Measurements from ENCODE around the gene ACAD10.
A peak's percentile ranks its signal among the peaks of the same experiment; 100 is the strongest.

ACAD10 gene

DNA sequence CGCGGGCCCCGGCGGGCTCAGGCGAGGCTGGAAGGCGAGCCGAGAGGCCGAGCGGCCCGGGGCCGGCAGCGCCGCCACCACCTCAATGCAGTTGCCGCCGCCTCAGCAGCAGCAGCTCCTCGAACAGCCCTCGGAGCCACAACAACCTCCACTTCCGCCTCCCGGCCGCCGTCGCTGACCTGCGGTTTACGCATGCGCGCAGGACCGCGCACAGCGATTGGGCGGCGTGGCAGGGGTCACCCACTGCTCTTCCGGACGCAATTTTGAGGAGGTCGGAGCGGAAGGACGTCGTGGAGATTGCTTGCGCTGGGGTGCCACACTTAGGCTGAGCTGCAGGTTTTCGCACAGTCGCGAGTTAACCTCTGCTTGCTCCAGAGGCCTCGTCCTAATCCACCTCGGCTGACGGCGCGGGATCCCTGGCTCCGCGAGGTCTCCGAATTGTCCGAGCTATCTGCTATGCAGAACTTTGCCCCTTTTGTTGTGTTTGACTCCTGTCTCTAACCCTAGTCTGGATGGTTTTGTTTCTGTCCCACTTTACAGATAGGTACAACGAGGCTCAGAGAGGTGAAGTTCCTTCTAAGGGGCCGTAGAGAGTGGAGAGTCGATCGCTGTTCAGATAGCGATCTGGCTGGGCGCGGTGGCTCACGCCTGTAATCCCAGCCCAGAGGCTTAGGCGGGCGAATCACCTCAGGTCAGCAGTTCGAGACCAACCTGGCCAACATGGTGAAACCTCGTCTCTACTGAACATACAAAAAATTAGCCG is at the start of gene ACAD10, which contains the start of gene BRAP:
Gene ACAD10, plus strand, starts transcription at position 243 of the 763 bp plus-strand sequence. CDS start 6,657 bp downstream, outside the sequence.
Gene BRAP, minus strand, starts transcription at position 146 of the 763 bp plus-strand sequence. CDS start 164 bp downstream, outside the sequence.
- H3K4me3 ChIP-seq (ENCODE audit: low read length), result peak within 1 kb of the TSS; percentile 93
- H3K9me3 ChIP-seq (replicated peaks; ENCODE audit: insufficient read depth, low read length), result no peaks in the 10 kb centered on the region
- no peaks in the 10 kb centered on the region for H4K20me1 ChIP-seq (ENCODE audit: insufficient read depth, low read length)
- peak; percentile 88 for DNase-seq
- H2AFZ ChIP-seq (ENCODE audit: low read length), result peak within 1 kb of the TSS; percentile 79
- H3K9me2 ChIP-seq (replicated peaks; ENCODE audit: insufficient read depth, low read length), result no peaks in the 10 kb centered on the region
- peak within 1 kb of the TSS; percentile 67; the same call in 1 of the 2 replicates for H3K27ac ChIP-seq (ENCODE audit: low read length)
- H3K79me2 ChIP-seq (ENCODE audit: low read length), result peaks cover 34% of the 10 kb centered on the region
- H3K27me3 ChIP-seq (replicated peaks; ENCODE audit: insufficient read depth, low read length), result no peaks in the 10 kb centered on the region
- peak within 1 kb of the TSS; percentile 78 for H3K4me2 ChIP-seq (ENCODE audit: low read depth, low read length)
- H3K9ac ChIP-seq (ENCODE audit: low read length), result peak within 1 kb of the TSS; percentile 86
- TF ChIP-seq EZH2phosphoT487 (IDR thresholded peaks at IDR 0.05; ENCODE audit: low read length) (no peak), EZH2 (optimal IDR thresholded peaks at IDR 0.05; ENCODE audit: low read depth, low read length) (no peak), CTCF (IDR thresholded peaks at IDR 0.05; ENCODE audit: low read length) (no peak)
- peaks cover 6% of the 10 kb centered on the region for H3K4me1 ChIP-seq (ENCODE audit: low read length)
- no peaks in the 10 kb centered on the region for H3K36me3 ChIP-seq (replicated peaks; ENCODE audit: insufficient read depth, low read length)
- H3F3A ChIP-seq (ENCODE audit: insufficient read depth, low read length), result peaks cover 3% of the 10 kb centered on the region; the same call in 1 of the 2 replicates

DNA sequence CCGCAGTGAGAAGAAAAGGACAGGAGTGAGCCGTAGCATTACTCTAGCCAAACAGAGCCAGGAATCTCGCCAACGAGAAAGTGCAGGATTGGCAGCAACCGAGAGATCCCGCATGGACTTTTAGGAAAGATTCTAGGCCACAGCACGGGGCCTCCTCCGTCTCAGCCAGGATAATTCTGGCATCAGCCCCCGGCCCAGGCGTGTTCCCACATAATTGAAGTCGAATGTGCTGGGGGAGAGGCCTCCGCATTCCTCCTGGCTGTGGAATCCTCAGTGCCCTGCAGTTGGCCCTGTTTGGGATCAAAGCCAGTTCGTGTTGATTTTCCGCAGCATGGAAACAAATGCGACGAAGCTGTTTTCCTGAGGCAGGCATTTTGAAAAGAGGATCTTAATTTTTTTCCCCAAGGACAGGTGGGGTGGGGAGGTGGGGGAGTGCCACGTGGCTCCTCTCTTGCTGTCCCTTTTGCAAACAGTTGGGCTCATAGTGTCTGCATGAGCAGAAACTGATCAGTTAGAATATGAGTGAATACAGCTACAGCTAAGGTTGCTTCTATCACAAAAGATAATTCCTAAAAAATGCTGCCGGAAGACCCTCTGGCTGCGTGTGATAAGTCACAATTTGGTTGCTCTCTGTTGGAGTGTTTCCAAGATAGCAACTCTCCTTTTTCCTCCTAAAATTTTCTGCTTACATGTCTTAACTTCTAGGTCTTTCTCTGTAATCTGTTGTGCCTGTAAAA is 49.5 kb upstream of the ACAD10 start:
- H3K36me3 ChIP-seq (replicated peaks; ENCODE audit: insufficient read depth, low read length), result no peaks in the 10 kb centered on the region
- no peaks in the 10 kb centered on the region for H3K9me3 ChIP-seq (replicated peaks; ENCODE audit: insufficient read depth, low read length)
- H3K4me1 ChIP-seq (ENCODE audit: low read length), result no peaks in the 10 kb centered on the region
- H2AFZ ChIP-seq (ENCODE audit: low read length), result no peak overlapping the region
- H3K27me3 ChIP-seq (replicated peaks; ENCODE audit: insufficient read depth, low read length), result no peaks in the 10 kb centered on the region
- no peaks in the 10 kb centered on the region for H3K79me2 ChIP-seq (ENCODE audit: low read length)
- DNase-seq, result no peak
- no peak overlapping the region for H3K9ac ChIP-seq (ENCODE audit: low read length)
- H3K9me2 ChIP-seq (replicated peaks; ENCODE audit: insufficient read depth, low read length), result no peaks in the 10 kb centered on the region
- no peaks in the 10 kb centered on the region for H3F3A ChIP-seq (ENCODE audit: insufficient read depth, low read length)
- TF ChIP-seq EZH2phosphoT487 (IDR thresholded peaks at IDR 0.05; ENCODE audit: low read length) (no peak), EZH2 (optimal IDR thresholded peaks at IDR 0.05; ENCODE audit: low read depth, low read length) (no peak), CTCF (IDR thresholded peaks at IDR 0.05; ENCODE audit: low read length) (no peak)
- H3K27ac ChIP-seq (ENCODE audit: low read length), result no peak overlapping the region
- no peak overlapping the region for H3K4me3 ChIP-seq (ENCODE audit: low read length)
- H3K4me2 ChIP-seq (ENCODE audit: low read depth, low read length), result no peak overlapping the region
- no peaks in the 10 kb centered on the region for H4K20me1 ChIP-seq (ENCODE audit: insufficient read depth, low read length)

DNA sequence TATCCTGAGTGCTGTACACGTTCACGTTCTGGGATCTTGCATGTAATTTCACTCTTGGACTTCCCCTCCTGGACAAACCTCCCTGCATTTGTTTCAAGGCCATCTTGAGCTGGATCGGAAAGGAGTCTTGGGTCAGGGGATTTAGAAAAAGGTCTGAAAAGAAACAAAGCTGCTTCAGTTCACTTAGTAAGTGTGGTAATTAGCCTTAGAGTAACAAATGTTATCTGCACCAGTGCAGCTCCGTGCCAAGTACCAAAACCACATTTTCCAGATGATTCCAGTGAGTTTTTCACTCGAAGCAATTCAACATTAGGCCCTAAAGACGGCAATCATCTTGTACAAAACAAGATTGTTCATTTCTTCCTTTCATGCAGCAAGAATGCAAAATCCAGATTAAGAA is 47.3 kb upstream of the ACAD10 start:
- Histone ChIP-seq H3K9me3 (replicated peaks; ENCODE audit: insufficient read depth, low read length) (no peaks in the 10 kb centered on the region), H3K27me3 (replicated peaks; ENCODE audit: insufficient read depth, low read length) (no peaks in the 10 kb centered on the region), H3K9ac (ENCODE audit: low read length) (no peak overlapping the region), H3K4me2 (ENCODE audit: low read depth, low read length) (no peak overlapping the region), H3K36me3 (replicated peaks; ENCODE audit: insufficient read depth, low read length) (no peaks in the 10 kb centered on the region), H3K4me3 (ENCODE audit: low read length) (no peak overlapping the region), H3F3A (ENCODE audit: insufficient read depth, low read length) (no peaks in the 10 kb centered on the region), H3K4me1 (ENCODE audit: low read length) (no peaks in the 10 kb centered on the region), H2AFZ (ENCODE audit: low read length) (no peak overlapping the region), H3K9me2 (replicated peaks; ENCODE audit: insufficient read depth, low read length) (no peaks in the 10 kb centered on the region), H4K20me1 (ENCODE audit: insufficient read depth, low read length) (no peaks in the 10 kb centered on the region), H3K27ac (ENCODE audit: low read length) (no peak overlapping the region), H3K79me2 (ENCODE audit: low read length) (no peaks in the 10 kb centered on the region)
- DNase-seq, result no peak
- TF ChIP-seq CTCF (IDR thresholded peaks at IDR 0.05; ENCODE audit: low read length) (no peak), EZH2 (optimal IDR thresholded peaks at IDR 0.05; ENCODE audit: low read depth, low read length) (no peak), EZH2phosphoT487 (IDR thresholded peaks at IDR 0.05; ENCODE audit: low read length) (no peak)

All from MM.1S (cell line).